Thyroid gland (tissue), 4 donors: ENCODE results near the gene PDZRN3. TPM values are rescaled to one million over a fixed set of nuclear protein-coding genes. Genes with fewer than 3 reads are reported as not detected.

Experiments used
- DNase-seq, 2 donors: peaks; one replicate each; pipeline ENCODE4 v3.0.0-alpha.2; 2019
- H3K27ac ChIP-seq, 3 donors: fragments of 200-600 bp; sonication (generic); 1 replicate in 2 of 3; 2 replicates in 1 of 3; pipeline ENCODE4 v1.5.1; 2016 to 2019; ENCODE audit warnings: mild to moderate bottlenecking in 1 of 3, moderate library complexity in 1 of 3
- H3K27me3 ChIP-seq: fragments of 200-600 bp; sonication (generic); one replicate; pipeline ENCODE4 v1.5.1; 2019
- H3K36me3 ChIP-seq, 2 donors: fragments of 200-600 bp; sonication (generic); one replicate each; pipeline ENCODE4 v1.5.1; 2016 to 2019
- H3K4me1 ChIP-seq, 2 donors: fragments of 200-600 bp; sonication (generic); one replicate each; pipeline ENCODE4 v1.5.1; 2017 to 2019
- H3K4me3 ChIP-seq, 3 donors: fragments of 200-600 bp; sonication (generic); replicated peaks in 1 of 3; 1 replicate in 2 of 3; 2 replicates in 1 of 3; pipeline ENCODE4 v1.5.1; 2016; ENCODE audit warnings: mild to moderate bottlenecking in 1 of 3
- H3K9me3 ChIP-seq: fragments of 200-600 bp; sonication (generic); one replicate; pipeline ENCODE4 v1.5.1; 2017
- POLR2A ChIP-seq, 2 donors: fragments of 450-650 bp; IDR thresholded peaks; one replicate each; pipeline ENCODE4 v1.6.1; 2017; ENCODE audit warnings: antibody characterized with exemption in 2 of 2, mild to moderate bottlenecking in 2 of 2, moderate library complexity in 1 of 2
- WGBS, 2 donors: methylation state at CpG; one replicate each; pipeline ENCODE4 v1.1.5; 2017; 5-methylcytosine and 5-hydroxymethylcytosine counted together
- intact Hi-C: fragments of 100-400 bp; cut with DNase I; formaldehyde crosslinking; loops from one replicate; pipeline ENCODE4 v1.15.1; 2023
- total RNA-seq, 4 donors: library from RNA; depleted of rRNA; stranded (reverse); fragments of >200 nt; gene quantifications; one replicate each; pipeline ENCODE4 v1.2.3, GENCODE V29; 2016
- TF ChIP-seq, protein P1 (sequence below), 6 experiments: fragments of 200-600 bp in 3 of 6; fragments of 450-650 bp in 3 of 6; sonication (generic) in 3 of 6; IDR thresholded peaks; one replicate each; pipeline ENCODE4 v1.5.1; 2016 to 2019; ENCODE audit warnings: antibody characterized with exemption in 6 of 6, mild to moderate bottlenecking in 2 of 6, inconsistent platforms in 1 of 6, moderate library complexity in 1 of 6

The PDZRN3 gene
- total RNA-seq, 4 donors from 2014 or later: 4.4 to 8.3 (median 6.0) TPM

DNA sequence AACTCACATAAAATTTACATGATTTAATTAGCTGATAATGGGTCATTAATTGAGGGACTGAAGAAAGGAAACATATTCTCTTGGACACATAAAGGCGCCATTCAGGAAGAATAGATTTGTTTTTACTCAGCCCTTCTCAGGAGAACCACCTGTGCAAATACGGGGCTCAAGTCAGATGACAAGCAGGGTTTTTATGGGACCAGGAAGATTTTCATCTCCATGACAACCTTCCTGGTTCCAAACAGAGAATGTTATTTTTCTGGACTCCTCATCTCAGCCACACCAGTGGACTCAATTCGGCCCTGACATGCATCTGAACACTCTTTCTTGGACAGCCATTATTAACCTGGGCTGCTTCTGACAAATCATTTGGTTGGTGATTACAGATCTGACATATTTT is 120.5 kb downstream of the PDZRN3 start:
- H3K4me3 ChIP-seq: no peak overlapping the region

DNA sequence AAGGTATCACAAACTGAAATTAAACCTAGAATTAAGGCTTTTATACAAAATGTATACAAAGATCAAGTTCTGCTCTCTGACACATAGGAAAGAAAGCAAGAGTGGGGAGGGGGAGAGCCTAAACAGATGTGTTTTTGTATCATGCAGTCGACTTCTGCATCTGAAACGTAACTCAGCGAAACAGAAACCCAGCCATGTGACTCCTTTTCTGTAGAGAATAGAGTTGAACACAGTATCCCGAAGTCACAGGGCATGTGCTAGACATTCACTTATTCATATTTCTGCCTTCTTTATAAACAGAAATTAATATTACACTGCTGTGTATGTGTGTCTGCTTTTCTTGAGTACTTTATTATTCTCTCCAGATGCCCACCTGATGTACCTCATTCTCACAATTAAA is 121.0 kb downstream of the PDZRN3 start:
- intact Hi-C loops: loop anchor here (5.0 kb wide), 2 partner anchors 46 to 401 kb away; no protein-coding TSS in a partner anchor
- Histone ChIP-seq H3K27ac (no peak overlapping the region), H3K9me3 (no peaks in the 10 kb centered on the region), H3K36me3 (no peaks in the 10 kb centered on the region), H3K4me3 (no peak overlapping the region), H3K27me3 (no peaks in the 10 kb centered on the region), H3K4me1 (no peaks in the 10 kb centered on the region)
- 58 to 65% methylated on average over 4 of the region's 4 CpGs for WGBS, 2 donors
- TF ChIP-seq, protein P1, sequence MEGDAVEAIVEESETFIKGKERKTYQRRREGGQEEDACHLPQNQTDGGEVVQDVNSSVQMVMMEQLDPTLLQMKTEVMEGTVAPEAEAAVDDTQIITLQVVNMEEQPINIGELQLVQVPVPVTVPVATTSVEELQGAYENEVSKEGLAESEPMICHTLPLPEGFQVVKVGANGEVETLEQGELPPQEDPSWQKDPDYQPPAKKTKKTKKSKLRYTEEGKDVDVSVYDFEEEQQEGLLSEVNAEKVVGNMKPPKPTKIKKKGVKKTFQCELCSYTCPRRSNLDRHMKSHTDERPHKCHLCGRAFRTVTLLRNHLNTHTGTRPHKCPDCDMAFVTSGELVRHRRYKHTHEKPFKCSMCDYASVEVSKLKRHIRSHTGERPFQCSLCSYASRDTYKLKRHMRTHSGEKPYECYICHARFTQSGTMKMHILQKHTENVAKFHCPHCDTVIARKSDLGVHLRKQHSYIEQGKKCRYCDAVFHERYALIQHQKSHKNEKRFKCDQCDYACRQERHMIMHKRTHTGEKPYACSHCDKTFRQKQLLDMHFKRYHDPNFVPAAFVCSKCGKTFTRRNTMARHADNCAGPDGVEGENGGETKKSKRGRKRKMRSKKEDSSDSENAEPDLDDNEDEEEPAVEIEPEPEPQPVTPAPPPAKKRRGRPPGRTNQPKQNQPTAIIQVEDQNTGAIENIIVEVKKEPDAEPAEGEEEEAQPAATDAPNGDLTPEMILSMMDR (IDR thresholded peaks at IDR 0.05): no peak
- no peak for TF ChIP-seq POLR2A (IDR thresholded peaks at IDR 0.05)
- DNase-seq: no peak

More for the DNA sequence above, 120.5 kb downstream of the PDZRN3 start:
- DNase-seq: no peak
- intact Hi-C loops: loop anchor here (5.0 kb wide), 2 partner anchors 47 to 402 kb away; no protein-coding TSS in a partner anchor
- Histone ChIP-seq H3K27me3 (no peaks in the 10 kb centered on the region), H3K4me1 (no peaks in the 10 kb centered on the region), H3K9me3 (no peaks in the 10 kb centered on the region), H3K27ac (no peak overlapping the region), H3K36me3 (no peaks in the 10 kb centered on the region)
- WGBS, 2 donors: 70 to 76% methylated on average over 3 of the region's 3 CpGs
- TF ChIP-seq, protein P1 (IDR thresholded peaks at IDR 0.05): no peak
- TF ChIP-seq POLR2A (IDR thresholded peaks at IDR 0.05): no peak

GRCh38 chr3:73502609-73503583 is 121.8 kb downstream of the PDZRN3 start:
- WGBS, 2 donors: 46% methylated on average over 6 of the region's 6 CpGs
- H3K9me3 ChIP-seq: no peaks in the 10 kb centered on the region
- intact Hi-C loops: loop anchor here (5.0 kb wide), 2 partner anchors 46 to 401 kb away; no protein-coding TSS in a partner anchor
- no peaks in the 10 kb centered on the region for H3K4me1 ChIP-seq
- no peak for TF ChIP-seq POLR2A (IDR thresholded peaks at IDR 0.05)
- TF ChIP-seq, protein P1 (IDR thresholded peaks at IDR 0.05): peak; percentile 69 to 89 (median 84)
- peak; percentile 75 to 76 for DNase-seq
- H3K36me3 ChIP-seq: no peaks in the 10 kb centered on the region
- no peak overlapping the region for H3K27ac ChIP-seq
- no peaks in the 10 kb centered on the region for H3K27me3 ChIP-seq
- no peak overlapping the region for H3K4me3 ChIP-seq

- no peak for TF ChIP-seq POLR2A (IDR thresholded peaks at IDR 0.05)
- TF ChIP-seq, protein P1 (IDR thresholded peaks at IDR 0.05): no peak
- no peaks in the 10 kb centered on the region for H3K36me3 ChIP-seq
- H3K27ac ChIP-seq: no peak overlapping the region
- H3K4me1 ChIP-seq: no peaks in the 10 kb centered on the region
- H3K27me3 ChIP-seq: no peaks in the 10 kb centered on the region
- no peaks in the 10 kb centered on the region for H3K9me3 ChIP-seq
- no peak overlapping the region for H3K4me3 ChIP-seq
- DNase-seq: no peak
- intact Hi-C loops: loop anchor here (5.0 kb wide), 2 partner anchors 43 to 398 kb away; no protein-coding TSS in a partner anchor
- 93 to 98% methylated on average over 1 of the region's 1 CpG for WGBS, 2 donors
Measured at GRCh38 chr3:73500321-73500720, 124.4 kb downstream of the PDZRN3 start.

GRCh38 chr3:73499787-73500186 is 125.0 kb downstream of the PDZRN3 start:
- 97 to 98% methylated on average over 3 of the region's 3 CpGs for WGBS, 2 donors
- no peak overlapping the region for H3K4me3 ChIP-seq
- no peaks in the 10 kb centered on the region for H3K27me3 ChIP-seq
- H3K4me1 ChIP-seq: no peaks in the 10 kb centered on the region
- TF ChIP-seq, protein P1 (IDR thresholded peaks at IDR 0.05): no peak
- TF ChIP-seq POLR2A (IDR thresholded peaks at IDR 0.05): no peak
- intact Hi-C loops: loop anchor here (5.0 kb wide), 2 partner anchors 42 to 397 kb away; no protein-coding TSS in a partner anchor
- no peaks in the 10 kb centered on the region for H3K36me3 ChIP-seq
- no peaks in the 10 kb centered on the region for H3K9me3 ChIP-seq
- H3K27ac ChIP-seq: no peak overlapping the region
- DNase-seq: no peak
